Panc1 (cell line): ENCODE data around the gene DAZAP1. TPM values are rescaled to one million over a fixed set of nuclear protein-coding genes. Genes with fewer than 3 reads are reported as not detected.

ENCODE experiments used
- ATAC-seq: fragments of 200-7000 bp; cut with Tn5 transposase; 2 replicates; pipeline ENCODE4 v1.9.1; 2020; ENCODE audit warnings: mild to moderate bottlenecking, moderate library complexity
- BruUV-seq: library from RNA; stranded (reverse); fragments of 400-500 nt; replicated peaks from 2 replicates; lab custom pipeline; 2021; lab: Mats Ljungman, UMichigan
- CTCF ChIA-PET: fragments of 300-600 bp; sonication (Branson Sonifier 250); formaldehyde crosslinking; loops from one replicate; lab custom pipeline; 2022; ENCODE audit warnings: antibody characterized with exemption; lab: Charles Lee
- POLR2A ChIA-PET: fragments of 300-600 bp; sonication (Branson Sonifier 250); formaldehyde crosslinking; loops from one replicate; lab custom pipeline; 2022; ENCODE audit warnings: antibody characterized with exemption; lab: Charles Lee
- DNase-seq: peaks from one replicate; pipeline ENCODE4 v3.0.0-alpha.2; 2010; ENCODE audit warnings: low read depth, low spot score
- H3K27ac ChIP-seq: 2 replicates; pipeline ENCODE4 v1.5.1; 2011; ENCODE audit warnings: mild to moderate bottlenecking, low read length, inconsistent platforms
- H3K27me3 ChIP-seq: fragments of 200-500 bp; sonication (Bioruptor generic); 2 replicates; pipeline ENCODE4 v1.6.0; 2014; ENCODE audit warnings: low read length, inconsistent platforms; ENCODE audit not compliant: control insufficient read depth, insufficient read depth
- H3K36me3 ChIP-seq: fragments of 200-500 bp; sonication (Bioruptor generic); 2 replicates; pipeline ENCODE4 v1.5.1; 2014; ENCODE audit warnings: inconsistent platforms, mild to moderate bottlenecking, low read length, moderate library complexity; ENCODE audit not compliant: control insufficient read depth, insufficient read depth
- H3K4me1 ChIP-seq: 2 replicates; pipeline ENCODE4 v1.5.1; 2011; ENCODE audit warnings: inconsistent platforms, mild to moderate bottlenecking, low read length, moderate library complexity; ENCODE audit not compliant: control insufficient read depth, insufficient read depth
- H3K4me3 ChIP-seq, 2 experiments: 2 replicates each; pipeline ENCODE4 v1.5.1; 2011 to 2012; ENCODE audit warnings: low read depth in 2 of 2, low read length in 2 of 2, mild to moderate bottlenecking in 2 of 2, inconsistent platforms in 1 of 2, moderate library complexity in 1 of 2
- H3K9me3 ChIP-seq: fragments of 200-500 bp; sonication (Bioruptor generic); 2 replicates; pipeline ENCODE4 v1.5.1; 2014; ENCODE audit warnings: low read depth, mild to moderate bottlenecking, inconsistent platforms, low read length, moderate library complexity; ENCODE audit not compliant: control insufficient read depth, insufficient read depth
- POLR2AphosphoS5 ChIP-seq: IDR thresholded peaks from 2 replicates; pipeline ENCODE4 v1.6.1; 2012; ENCODE audit warnings: mild to moderate bottlenecking, low read depth, low read length, moderate library complexity
- SIN3A ChIP-seq: IDR thresholded peaks from 2 replicates; pipeline ENCODE4 v1.6.1; 2012; ENCODE audit warnings: low read depth, mild to moderate bottlenecking, low read length, moderate library complexity, borderline replicate concordance; ENCODE audit not compliant: insufficient read depth
- TCF7L2 ChIP-seq: IDR thresholded peaks from 2 replicates; pipeline ENCODE4 v1.6.1; 2011; ENCODE audit warnings: mild to moderate bottlenecking, low read depth, low read length, inconsistent platforms
- in situ Hi-C: cut with HindIII; loops from 2 replicates; pipeline ENCODE4 v1.10.0; 2016; ENCODE audit warnings: low sequenced_read_pairs, low pct_unique_long_range_greater_than_20kb
- intact Hi-C: fragments of 100-400 bp; cut with micrococcal nuclease; formaldehyde crosslinking; loops from one replicate; pipeline ENCODE4 v1.10.0; 2022; ENCODE audit not compliant: unreplicated experiment
- total RNA-seq: library from RNA; stranded (reverse); gene quantifications from one replicate; pipeline ENCODE4 v1.2.1, GENCODE V29; 2021; ENCODE audit not compliant: unreplicated experiment
- TF ChIP-seq, protein P1 (sequence below): fragments of 450-650 bp; IDR thresholded peaks from 2 replicates; pipeline ENCODE4 v1.5.1; 2017; ENCODE audit warnings: mild to moderate bottlenecking
- TF ChIP-seq, protein P2 (sequence below), 2 experiments: IDR thresholded peaks; 2 replicates each; pipeline ENCODE4 v1.6.1; 2011 to 2012; ENCODE audit warnings: low read depth in 2 of 2, control low read depth in 1 of 2, low read length in 1 of 2, mild to moderate bottlenecking in 1 of 2, moderate library complexity in 1 of 2; ENCODE audit not compliant: insufficient read depth in 1 of 2

The DAZAP1 gene
- total RNA-seq, 1 experiment from 2014 or later, result 195 TPM

DNA sequence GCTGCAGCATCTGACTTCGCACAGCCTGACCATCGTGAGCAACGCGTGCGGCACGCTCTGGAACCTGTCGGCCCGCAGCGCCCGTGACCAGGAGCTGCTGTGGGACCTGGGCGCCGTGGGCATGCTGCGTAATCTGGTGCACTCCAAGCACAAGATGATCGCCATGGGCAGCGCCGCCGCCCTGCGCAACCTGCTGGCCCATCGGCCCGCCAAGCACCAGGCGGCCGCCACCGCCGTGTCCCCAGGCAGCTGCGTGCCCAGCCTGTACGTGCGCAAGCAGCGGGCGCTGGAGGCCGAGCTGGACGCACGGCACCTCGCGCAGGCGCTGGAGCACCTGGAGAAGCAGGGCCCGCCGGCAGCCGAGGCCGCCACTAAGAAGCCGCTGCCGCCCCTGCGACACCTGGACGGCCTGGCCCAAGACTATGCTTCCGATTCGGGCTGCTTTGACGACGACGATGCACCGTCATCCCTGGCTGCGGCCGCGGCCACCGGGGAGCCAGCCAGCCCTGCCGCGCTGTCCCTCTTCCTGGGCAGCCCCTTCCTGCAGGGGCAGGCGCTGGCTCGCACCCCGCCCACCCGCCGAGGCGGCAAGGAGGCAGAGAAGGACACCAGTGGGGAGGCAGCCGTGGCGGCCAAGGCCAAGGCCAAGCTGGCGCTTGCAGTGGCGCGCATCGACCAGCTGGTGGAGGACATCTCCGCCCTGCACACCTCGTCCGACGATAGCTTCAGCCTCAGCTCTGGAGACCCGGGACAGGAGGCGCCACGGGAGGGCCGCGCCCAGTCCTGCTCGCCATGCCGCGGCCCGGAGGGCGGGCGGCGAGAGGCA is 58.0 kb downstream of the DAZAP1 start:
- H3K27me3 ChIP-seq, result no peaks in the 10 kb centered on the region
- no peaks in the 10 kb centered on the region for H3K9me3 ChIP-seq
- intact Hi-C loops (no loop called here), in situ Hi-C loops (no loop called here)
- no peak overlapping the region for H3K27ac ChIP-seq
- no peaks in the 10 kb centered on the region for H3K36me3 ChIP-seq
- no peak overlapping the region for H3K4me3 ChIP-seq
- ChIA-PET POLR2A (no interaction called here), CTCF (no interaction called here)
- H3K4me1 ChIP-seq, result no peaks in the 10 kb centered on the region
- no TSS peak for BruUV-seq
- TF ChIP-seq SIN3A (no peak), TCF7L2 (no peak), POLR2AphosphoS5 (no peak)
- TF ChIP-seq, protein P1, sequence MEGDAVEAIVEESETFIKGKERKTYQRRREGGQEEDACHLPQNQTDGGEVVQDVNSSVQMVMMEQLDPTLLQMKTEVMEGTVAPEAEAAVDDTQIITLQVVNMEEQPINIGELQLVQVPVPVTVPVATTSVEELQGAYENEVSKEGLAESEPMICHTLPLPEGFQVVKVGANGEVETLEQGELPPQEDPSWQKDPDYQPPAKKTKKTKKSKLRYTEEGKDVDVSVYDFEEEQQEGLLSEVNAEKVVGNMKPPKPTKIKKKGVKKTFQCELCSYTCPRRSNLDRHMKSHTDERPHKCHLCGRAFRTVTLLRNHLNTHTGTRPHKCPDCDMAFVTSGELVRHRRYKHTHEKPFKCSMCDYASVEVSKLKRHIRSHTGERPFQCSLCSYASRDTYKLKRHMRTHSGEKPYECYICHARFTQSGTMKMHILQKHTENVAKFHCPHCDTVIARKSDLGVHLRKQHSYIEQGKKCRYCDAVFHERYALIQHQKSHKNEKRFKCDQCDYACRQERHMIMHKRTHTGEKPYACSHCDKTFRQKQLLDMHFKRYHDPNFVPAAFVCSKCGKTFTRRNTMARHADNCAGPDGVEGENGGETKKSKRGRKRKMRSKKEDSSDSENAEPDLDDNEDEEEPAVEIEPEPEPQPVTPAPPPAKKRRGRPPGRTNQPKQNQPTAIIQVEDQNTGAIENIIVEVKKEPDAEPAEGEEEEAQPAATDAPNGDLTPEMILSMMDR, result no peak; the same call in 1 of the 2 replicates
- TF ChIP-seq, protein P2, sequence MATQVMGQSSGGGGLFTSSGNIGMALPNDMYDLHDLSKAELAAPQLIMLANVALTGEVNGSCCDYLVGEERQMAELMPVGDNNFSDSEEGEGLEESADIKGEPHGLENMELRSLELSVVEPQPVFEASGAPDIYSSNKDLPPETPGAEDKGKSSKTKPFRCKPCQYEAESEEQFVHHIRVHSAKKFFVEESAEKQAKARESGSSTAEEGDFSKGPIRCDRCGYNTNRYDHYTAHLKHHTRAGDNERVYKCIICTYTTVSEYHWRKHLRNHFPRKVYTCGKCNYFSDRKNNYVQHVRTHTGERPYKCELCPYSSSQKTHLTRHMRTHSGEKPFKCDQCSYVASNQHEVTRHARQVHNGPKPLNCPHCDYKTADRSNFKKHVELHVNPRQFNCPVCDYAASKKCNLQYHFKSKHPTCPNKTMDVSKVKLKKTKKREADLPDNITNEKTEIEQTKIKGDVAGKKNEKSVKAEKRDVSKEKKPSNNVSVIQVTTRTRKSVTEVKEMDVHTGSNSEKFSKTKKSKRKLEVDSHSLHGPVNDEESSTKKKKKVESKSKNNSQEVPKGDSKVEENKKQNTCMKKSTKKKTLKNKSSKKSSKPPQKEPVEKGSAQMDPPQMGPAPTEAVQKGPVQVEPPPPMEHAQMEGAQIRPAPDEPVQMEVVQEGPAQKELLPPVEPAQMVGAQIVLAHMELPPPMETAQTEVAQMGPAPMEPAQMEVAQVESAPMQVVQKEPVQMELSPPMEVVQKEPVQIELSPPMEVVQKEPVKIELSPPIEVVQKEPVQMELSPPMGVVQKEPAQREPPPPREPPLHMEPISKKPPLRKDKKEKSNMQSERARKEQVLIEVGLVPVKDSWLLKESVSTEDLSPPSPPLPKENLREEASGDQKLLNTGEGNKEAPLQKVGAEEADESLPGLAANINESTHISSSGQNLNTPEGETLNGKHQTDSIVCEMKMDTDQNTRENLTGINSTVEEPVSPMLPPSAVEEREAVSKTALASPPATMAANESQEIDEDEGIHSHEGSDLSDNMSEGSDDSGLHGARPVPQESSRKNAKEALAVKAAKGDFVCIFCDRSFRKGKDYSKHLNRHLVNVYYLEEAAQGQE (IDR thresholded peaks at IDR 0.05; ENCODE audit: insufficient read depth in 1 of 2, low read depth in 2 of 2, low read length in 1 of 2), result no peak
- ATAC-seq, result no peak
- no peak for DNase-seq

DNA sequence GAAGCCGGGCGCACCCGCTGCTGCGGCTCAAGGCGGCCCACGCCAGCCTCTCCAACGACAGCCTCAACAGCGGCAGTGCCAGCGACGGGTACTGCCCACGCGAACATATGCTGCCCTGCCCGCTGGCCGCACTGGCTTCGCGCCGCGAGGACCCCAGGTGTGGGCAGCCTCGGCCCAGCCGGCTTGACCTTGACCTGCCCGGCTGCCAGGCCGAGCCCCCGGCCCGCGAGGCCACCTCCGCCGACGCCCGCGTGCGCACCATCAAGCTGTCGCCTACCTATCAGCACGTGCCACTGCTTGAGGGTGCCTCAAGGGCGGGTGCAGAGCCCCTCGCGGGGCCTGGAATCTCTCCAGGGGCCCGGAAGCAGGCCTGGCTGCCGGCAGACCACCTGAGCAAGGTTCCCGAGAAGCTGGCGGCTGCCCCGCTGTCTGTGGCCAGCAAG is 58.7 kb downstream of the DAZAP1 start:
- Histone ChIP-seq H3K4me1 (no peaks in the 10 kb centered on the region), H3K27me3 (no peaks in the 10 kb centered on the region), H3K27ac (no peak overlapping the region), H3K36me3 (no peaks in the 10 kb centered on the region), H3K9me3 (no peaks in the 10 kb centered on the region), H3K4me3 (no peak overlapping the region)
- DNase-seq (no peak), ATAC-seq (no peak)
- ChIA-PET CTCF (no interaction called here), POLR2A (no interaction called here)
- BruUV-seq, result no TSS peak
- TF ChIP-seq, protein P2 (IDR thresholded peaks at IDR 0.05; ENCODE audit: insufficient read depth in 1 of 2, low read depth in 2 of 2, low read length in 1 of 2), result no peak
- TF ChIP-seq POLR2AphosphoS5, result no peak
- no peak for TF ChIP-seq TCF7L2
- no peak for TF ChIP-seq SIN3A
- TF ChIP-seq, protein P1, result no peak
- in situ Hi-C loops, result no loop called here
- intact Hi-C loops, result no loop called here
